ENCODE results near the gene MAGI2.

GRCh38 chr7:78450706-78451105 lies 1002.8 kb downstream of the MAGI2 start:
- TF ChIP-seq, protein P1, sequence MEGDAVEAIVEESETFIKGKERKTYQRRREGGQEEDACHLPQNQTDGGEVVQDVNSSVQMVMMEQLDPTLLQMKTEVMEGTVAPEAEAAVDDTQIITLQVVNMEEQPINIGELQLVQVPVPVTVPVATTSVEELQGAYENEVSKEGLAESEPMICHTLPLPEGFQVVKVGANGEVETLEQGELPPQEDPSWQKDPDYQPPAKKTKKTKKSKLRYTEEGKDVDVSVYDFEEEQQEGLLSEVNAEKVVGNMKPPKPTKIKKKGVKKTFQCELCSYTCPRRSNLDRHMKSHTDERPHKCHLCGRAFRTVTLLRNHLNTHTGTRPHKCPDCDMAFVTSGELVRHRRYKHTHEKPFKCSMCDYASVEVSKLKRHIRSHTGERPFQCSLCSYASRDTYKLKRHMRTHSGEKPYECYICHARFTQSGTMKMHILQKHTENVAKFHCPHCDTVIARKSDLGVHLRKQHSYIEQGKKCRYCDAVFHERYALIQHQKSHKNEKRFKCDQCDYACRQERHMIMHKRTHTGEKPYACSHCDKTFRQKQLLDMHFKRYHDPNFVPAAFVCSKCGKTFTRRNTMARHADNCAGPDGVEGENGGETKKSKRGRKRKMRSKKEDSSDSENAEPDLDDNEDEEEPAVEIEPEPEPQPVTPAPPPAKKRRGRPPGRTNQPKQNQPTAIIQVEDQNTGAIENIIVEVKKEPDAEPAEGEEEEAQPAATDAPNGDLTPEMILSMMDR (conservative IDR thresholded peaks at IDR 0.05; ENCODE audit: low read length), result no peak
- TF ChIP-seq EZH2phosphoT487 (IDR thresholded peaks at IDR 0.05; ENCODE audit: borderline replicate concordance, low read depth, low read length), result no peak
